ENCODE results near the gene THAP12.

The THAP12 gene

GRCh38 chr11:76307978-76308747 is 72.8 kb downstream of the THAP12 start:
- ChIA-PET CTCF (interaction anchor here (1.3 kb wide), 1 partner anchor 9 kb away, joined by 3 read pairs; no protein-coding TSS in a partner anchor), POLR2A (no interaction called here)
- DNase-seq (ENCODE audit: extremely low spot score), result no peak
- no peak for TF ChIP-seq SUZ12 (IDR thresholded peaks at IDR 0.05)
- no peak for TF ChIP-seq FOXM1 (IDR thresholded peaks at IDR 0.05; ENCODE audit: borderline replicate concordance)

GRCh38 chr11:76307396-76307795 is 73.5 kb downstream of the THAP12 start:
- POLR2A ChIA-PET, result no interaction called here
- TF ChIP-seq ZNF384 (IDR thresholded peaks at IDR 0.05) (no peak), ARNT (IDR thresholded peaks at IDR 0.05) (no peak), NFRKB (IDR thresholded peaks at IDR 0.05) (no peak), SP1 (IDR thresholded peaks at IDR 0.05) (no peak), LEF1 (IDR thresholded peaks at IDR 0.05; ENCODE audit: borderline replicate concordance) (no peak), TARDBP (IDR thresholded peaks at IDR 0.05) (no peak), CTBP1 (IDR thresholded peaks at IDR 0.05; ENCODE audit: borderline replicate concordance) (no peak), FOXK2 (IDR thresholded peaks at IDR 0.05) (no peak)
- CTCF ChIA-PET, result interaction anchor here (1.3 kb wide), 1 partner anchor 10 kb away, joined by 3 read pairs; no protein-coding TSS in a partner anchor
- DNase-seq (ENCODE audit: extremely low spot score), result no peak

GRCh38 chr11:76303399-76303798 is 77.5 kb downstream of the THAP12 start:
- DNase-seq (ENCODE audit: extremely low spot score), result no peak
- TF ChIP-seq SUZ12 (IDR thresholded peaks at IDR 0.05) (no peak), ZNF384 (IDR thresholded peaks at IDR 0.05) (no peak), FOXA1 (IDR thresholded peaks at IDR 0.05) (no peak), PKNOX1 (IDR thresholded peaks at IDR 0.05) (no peak), NFRKB (IDR thresholded peaks at IDR 0.05) (no peak), HDGF (IDR thresholded peaks at IDR 0.05; ENCODE audit: borderline replicate concordance) (no peak), BHLHE40 (IDR thresholded peaks at IDR 0.05; ENCODE audit: borderline replicate concordance) (no peak)
- ChIA-PET POLR2A (interaction anchor here (1.1 kb wide), 1 partner anchor 17 kb away, joined by 3 read pairs; no protein-coding TSS in a partner anchor), CTCF (interaction anchor here (0.9 to 1.6 kb wide), 2 partner anchors 10 to 95 kb away, joined by 8 to 10 read pairs; no protein-coding TSS in a partner anchor)

GRCh38 chr11:76302996-76303395 is 77.9 kb downstream of the THAP12 start:
- no peak for DNase-seq (ENCODE audit: extremely low spot score)
- TF ChIP-seq L3MBTL2 (conservative IDR thresholded peaks at IDR 0.05) (no peak), HDGF (IDR thresholded peaks at IDR 0.05; ENCODE audit: borderline replicate concordance) (no peak), FOXM1 (IDR thresholded peaks at IDR 0.05; ENCODE audit: borderline replicate concordance) (no peak), CTBP1 (IDR thresholded peaks at IDR 0.05; ENCODE audit: borderline replicate concordance) (no peak), TARDBP (IDR thresholded peaks at IDR 0.05) (no peak), LEF1 (IDR thresholded peaks at IDR 0.05; ENCODE audit: borderline replicate concordance) (no peak), BHLHE40 (IDR thresholded peaks at IDR 0.05; ENCODE audit: borderline replicate concordance) (no peak)
- CTCF ChIA-PET, result interaction anchor here (0.6 to 1.6 kb wide), 2 partner anchors 94 to 771 kb away, joined by 3 to 8 read pairs; no protein-coding TSS in a partner anchor
- POLR2A ChIA-PET, result interaction anchor here (1.1 kb wide), 1 partner anchor 16 kb away, joined by 3 read pairs; no protein-coding TSS in a partner anchor
